Fibroblast of skin of abdomen (primary cell): Measurements from ENCODE around the gene CDK5RAP2.
A peak's percentile ranks its signal among the peaks of the same experiment; 100 is the strongest.
"Not testable (repeated sequence)": the region's sequence is repeated elsewhere in the genome, so short reads cannot be mapped to it uniquely, and the experiment has no call there.

ENCODE experiments used
- DNase-seq: peaks from one replicate; pipeline ENCODE4 v3.0.0-alpha.2; 2013

CDK5RAP2 gene

GRCh38 chr9:120464176-120464886 lies 115.6 kb downstream of the CDK5RAP2 start:
- no peak for DNase-seq

DNA sequence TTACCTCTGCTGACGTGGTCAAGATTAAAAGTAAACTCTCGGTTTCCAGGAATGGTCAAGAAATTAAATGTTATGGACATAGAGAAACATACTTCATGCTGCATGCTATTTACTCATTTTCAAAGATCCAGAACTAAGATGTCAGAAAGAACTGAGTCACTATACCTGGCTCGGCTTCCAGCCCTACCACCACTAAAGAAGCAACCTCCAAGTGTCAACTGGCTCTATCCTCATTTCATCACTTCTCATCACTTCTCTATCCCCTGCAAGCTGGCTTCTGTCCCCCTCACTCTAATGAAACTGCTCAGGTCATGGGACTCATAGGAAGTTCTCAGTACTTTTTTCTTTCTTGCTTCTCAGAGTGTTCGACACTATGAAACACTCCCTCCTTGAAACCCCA lies 116.2 kb downstream of the CDK5RAP2 start:
- DNase-seq = no peak

GRCh38 chr9:120461677-120462076 lies 118.3 kb downstream of the CDK5RAP2 start:
- not testable (repeated sequence) for DNase-seq

GRCh38 chr9:120456218-120456617 lies 123.7 kb downstream of the CDK5RAP2 start:
- DNase-seq = no peak

GRCh38 chr9:120454467-120454866 lies 125.5 kb downstream of the CDK5RAP2 start:
- no peak for DNase-seq

GRCh38 chr9:120453792-120454191 lies 126.2 kb downstream of the CDK5RAP2 start:
- DNase-seq = no peak

DNA sequence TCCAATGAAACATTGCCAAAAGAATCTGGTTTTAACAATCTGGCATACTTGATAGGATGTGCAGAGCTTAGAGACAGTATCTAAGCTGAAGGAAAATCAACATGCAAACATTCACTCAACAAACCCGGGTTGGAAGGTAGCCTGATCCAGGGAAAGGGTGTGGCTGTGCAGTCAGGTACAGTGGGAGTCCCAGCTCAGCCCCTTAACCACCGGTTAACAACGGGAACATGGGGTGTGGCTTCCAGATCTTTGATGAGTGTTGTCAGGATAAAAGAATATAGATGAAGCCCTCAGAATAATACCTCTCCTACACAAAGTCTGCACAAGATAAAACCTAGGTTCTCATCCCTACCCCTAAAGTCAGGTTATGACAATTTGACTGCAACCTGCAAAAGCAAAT lies 127.3 kb downstream of the CDK5RAP2 start:
- DNase-seq = no peak

DNA sequence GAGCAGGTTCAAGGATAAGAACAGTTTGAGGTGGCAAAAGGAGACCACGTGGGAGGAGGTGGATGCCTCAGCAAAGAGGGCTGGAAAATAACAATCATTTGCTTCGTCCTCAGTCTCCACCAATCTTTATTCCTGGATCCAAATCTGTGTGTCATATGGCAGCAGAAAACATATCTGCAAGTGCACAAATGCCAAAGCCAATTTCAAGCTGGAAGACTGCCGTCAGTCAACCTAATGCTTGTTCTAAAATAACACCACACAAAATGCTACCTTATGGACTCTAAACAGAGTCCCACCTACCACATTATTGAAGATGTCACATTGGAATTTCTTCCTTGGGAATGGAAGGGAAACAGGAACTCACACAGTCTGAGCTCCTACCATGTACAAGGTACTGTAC lies 129.1 kb downstream of the CDK5RAP2 start:
- DNase-seq = no peak

- DNase-seq = no peak
These were observed 130.4 kb downstream of the CDK5RAP2 start for GRCh38 chr9:120449566-120449965.

DNA sequence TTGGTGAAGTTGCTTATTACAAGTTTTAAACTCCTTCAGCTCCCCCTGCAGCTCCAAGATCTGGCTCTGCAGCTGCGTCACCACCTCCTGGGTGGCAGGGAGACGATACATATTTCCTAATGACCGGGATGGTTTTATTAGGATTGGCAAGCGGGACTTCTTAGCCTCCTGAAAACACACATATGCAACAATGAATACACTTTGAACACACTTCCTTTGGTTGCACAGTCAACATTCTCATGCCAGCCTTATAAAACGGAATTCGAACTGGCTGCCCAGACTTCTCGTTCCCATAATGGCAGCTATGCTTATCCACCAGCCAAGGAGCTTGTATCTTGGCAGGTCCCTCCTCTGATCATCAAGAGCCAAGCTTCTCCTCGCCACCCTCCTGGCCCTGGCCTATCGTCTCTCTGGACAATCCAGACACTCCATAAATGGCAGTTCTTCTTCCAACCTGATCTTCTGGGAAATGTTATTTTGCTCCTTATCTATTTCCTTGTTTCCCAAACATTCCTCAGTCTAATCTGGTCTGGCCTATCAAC lies 131.9 kb downstream of the CDK5RAP2 start:
- no peak for DNase-seq

- DNase-seq = peak; percentile 23
These were observed 133.3 kb downstream of the CDK5RAP2 start for GRCh38 chr9:120446671-120447070.

DNA sequence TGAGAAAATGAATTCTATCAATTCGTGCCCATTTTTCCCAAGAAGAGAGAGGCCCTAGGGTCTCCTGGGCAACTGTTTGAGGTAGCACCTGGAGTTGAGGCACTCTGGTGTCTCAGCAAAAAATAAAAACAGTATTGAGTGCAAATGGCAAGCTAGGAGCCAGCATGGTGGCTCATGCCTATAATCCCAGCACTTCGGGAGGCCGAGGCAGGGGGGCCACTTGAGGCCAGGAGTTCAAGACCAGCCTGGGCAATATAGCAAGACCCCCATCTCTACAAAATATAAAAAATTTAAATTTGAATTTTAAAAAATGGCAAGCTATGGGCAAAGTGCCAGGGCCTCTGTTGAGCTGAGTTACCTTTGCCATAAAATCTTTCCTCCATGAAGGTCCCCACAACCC lies 136.0 kb downstream of the CDK5RAP2 start:
- DNase-seq = no peak

- peak; percentile 76 for DNase-seq
These were observed 136.5 kb downstream of the CDK5RAP2 start for GRCh38 chr9:120443489-120443888.

DNA sequence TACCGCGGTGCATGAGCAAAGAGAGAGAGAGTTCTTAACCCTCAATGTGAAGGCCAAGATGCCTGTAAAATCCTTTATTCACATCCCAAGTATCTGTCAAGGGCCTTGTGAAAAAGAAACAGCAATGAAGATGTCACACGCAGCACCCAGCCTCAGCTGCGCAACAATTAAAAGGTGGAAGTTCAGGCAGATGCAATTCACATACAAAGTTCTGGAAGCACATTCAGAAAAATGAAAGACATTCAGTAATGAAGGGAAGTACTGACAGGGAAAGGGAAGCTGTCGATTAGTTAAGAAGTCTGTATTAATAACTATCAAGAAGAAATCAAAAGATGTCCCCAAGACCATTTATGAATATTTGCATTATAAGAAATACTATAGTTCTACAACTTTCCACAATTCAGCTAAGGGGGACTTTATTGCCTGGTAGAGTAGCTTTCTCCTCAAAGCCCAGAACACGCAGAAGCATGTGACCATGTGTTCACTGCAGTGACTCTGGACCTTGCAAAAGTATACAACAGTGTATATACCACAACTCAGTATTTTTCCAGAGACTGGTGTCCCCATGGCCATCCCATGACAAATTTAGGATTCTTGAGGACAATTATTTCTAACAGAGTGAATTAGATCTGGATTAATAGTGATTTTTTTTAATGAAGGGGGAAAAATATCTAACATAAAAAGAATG lies 137.5 kb downstream of the CDK5RAP2 start:
- no peak for DNase-seq

- peak; percentile 87 for DNase-seq
These were observed 138.3 kb downstream of the CDK5RAP2 start for GRCh38 chr9:120441426-120442307.

DNA sequence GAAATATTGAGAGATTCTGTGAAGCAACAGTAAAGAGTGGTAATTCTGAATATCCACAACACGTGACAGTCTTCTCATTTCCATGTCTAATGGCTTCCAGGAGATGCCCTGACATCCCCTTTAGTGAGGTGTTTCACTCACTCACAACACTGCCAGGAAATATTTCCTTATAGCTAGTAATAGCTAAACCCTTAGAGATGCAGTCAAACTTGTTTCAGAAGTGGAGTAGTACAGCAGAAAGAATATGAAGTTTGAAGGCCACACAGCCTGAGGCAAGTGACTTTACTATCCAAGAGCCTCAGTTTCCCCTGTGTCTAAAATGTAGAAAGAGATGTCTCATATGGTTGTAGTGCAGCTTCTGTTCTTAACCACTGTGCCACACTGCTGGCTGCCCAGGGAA lies 139.2 kb downstream of the CDK5RAP2 start:
- no peak for DNase-seq

- DNase-seq = no peak
These were observed 140.0 kb downstream of the CDK5RAP2 start for GRCh38 chr9:120439926-120440325.

- DNase-seq = peak; percentile 26
These were observed 141.0 kb downstream of the CDK5RAP2 start for GRCh38 chr9:120438836-120439546.

DNA sequence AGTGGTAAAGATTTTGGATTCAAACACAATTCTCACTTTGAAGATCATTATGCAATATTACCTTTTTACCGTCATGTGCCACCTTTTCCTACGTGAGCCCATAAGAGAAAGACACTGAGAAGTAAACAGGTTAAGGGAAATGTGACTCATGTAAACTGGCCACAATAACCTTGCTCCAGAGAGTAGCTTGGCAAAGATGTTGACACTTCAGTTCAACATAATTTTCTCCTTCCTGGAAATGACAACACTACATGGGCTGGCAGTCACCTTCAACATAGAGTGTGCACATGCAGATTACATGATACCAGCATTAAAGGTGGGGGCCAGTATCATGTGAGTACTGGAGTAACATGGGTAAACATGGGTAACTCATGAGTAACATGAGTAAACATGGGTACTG lies 141.9 kb downstream of the CDK5RAP2 start:
- DNase-seq = no peak

GRCh38 chr9:120436983-120437475 lies 142.9 kb downstream of the CDK5RAP2 start:
- DNase-seq = no peak

- no peak for DNase-seq
These were observed 143.5 kb downstream of the CDK5RAP2 start for GRCh38 chr9:120436446-120436845.

DNA sequence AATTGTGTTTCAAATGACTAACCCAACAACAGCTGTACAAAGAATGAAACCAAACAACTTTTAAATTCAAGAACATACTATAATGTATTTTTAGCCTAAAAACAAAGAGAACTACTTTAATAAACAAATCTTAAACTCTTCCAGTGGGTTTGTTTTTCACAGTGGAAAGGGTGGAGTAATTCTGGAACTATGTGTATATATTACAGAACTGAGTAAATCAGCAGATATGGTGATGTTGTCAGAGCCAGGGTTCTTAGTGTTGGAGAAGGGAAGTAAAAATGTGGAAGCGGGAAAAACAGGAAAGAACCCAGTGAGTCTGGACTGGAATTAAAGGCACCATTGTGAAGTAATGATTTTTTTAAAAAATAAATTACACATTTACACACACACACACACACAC lies 144.9 kb downstream of the CDK5RAP2 start:
- DNase-seq = peak; percentile 23
